NCI-H526 treated with DMSO at 0.1 percent for 48 hours (cell line): ENCODE measurements around the gene NFIA.
A peak's percentile ranks its signal among the peaks of the same experiment; 100 is the strongest.

ENCODE experiments used
- DNase-seq: peaks from one replicate; lab custom pipeline; 2025; lab: John Stamatoyannopoulos, UW

NFIA gene

GRCh38 chr1:61434276-61434675, 351.9 kb downstream of the NFIA start:
- no peak for DNase-seq

GRCh38 chr1:61435226-61435625, 352.9 kb downstream of the NFIA start:
- no peak for DNase-seq

- DNase-seq = no peak
Measured at GRCh38 chr1:61436016-61436415, 353.7 kb downstream of the NFIA start.

GRCh38 chr1:61436491-61437120, 354.2 kb downstream of the NFIA start:
- no peak for DNase-seq

- no peak for DNase-seq
Measured at GRCh38 chr1:61439234-61439633, 356.9 kb downstream of the NFIA start.

- no peak for DNase-seq
Measured at GRCh38 chr1:61441723-61442262, 359.4 kb downstream of the NFIA start.

- no peak for DNase-seq
Measured at GRCh38 chr1:61442544-61442943, 360.2 kb downstream of the NFIA start.

GRCh38 chr1:61444288-61444687, 361.9 kb downstream of the NFIA start:
- DNase-seq = no peak

- DNase-seq = no peak
Measured at GRCh38 chr1:61445269-61445825, 363.0 kb downstream of the NFIA start.

GRCh38 chr1:61446531-61446991, 364.2 kb downstream of the NFIA start:
- no peak for DNase-seq

GRCh38 chr1:61447106-61447967, 365.0 kb downstream of the NFIA start:
- no peak for DNase-seq

- DNase-seq = no peak
Measured at GRCh38 chr1:61447968-61448430, 365.6 kb downstream of the NFIA start.

- no peak for DNase-seq
Measured at GRCh38 chr1:61448914-61449313, 366.6 kb downstream of the NFIA start.

GRCh38 chr1:61449410-61449809, 367.0 kb downstream of the NFIA start:
- no peak for DNase-seq

- no peak for DNase-seq
Measured at GRCh38 chr1:61450454-61450853, 368.1 kb downstream of the NFIA start.

GRCh38 chr1:61450872-61451571, 368.7 kb downstream of the NFIA start:
- DNase-seq = no peak

- DNase-seq = no peak
Measured at GRCh38 chr1:61451572-61451968, 369.2 kb downstream of the NFIA start.

GRCh38 chr1:61452176-61453035, 370.0 kb downstream of the NFIA start:
- DNase-seq = no peak

GRCh38 chr1:61453111-61453961, 371.0 kb downstream of the NFIA start:
- peak; percentile 56 for DNase-seq

- DNase-seq = no peak
Measured at GRCh38 chr1:61455400-61455799, 373.0 kb downstream of the NFIA start.
